ENCODE measurements around the gene KIAA1210.

KIAA1210 gene
- 0 reads per million in 3 donors for total RNA-seq

DNA sequence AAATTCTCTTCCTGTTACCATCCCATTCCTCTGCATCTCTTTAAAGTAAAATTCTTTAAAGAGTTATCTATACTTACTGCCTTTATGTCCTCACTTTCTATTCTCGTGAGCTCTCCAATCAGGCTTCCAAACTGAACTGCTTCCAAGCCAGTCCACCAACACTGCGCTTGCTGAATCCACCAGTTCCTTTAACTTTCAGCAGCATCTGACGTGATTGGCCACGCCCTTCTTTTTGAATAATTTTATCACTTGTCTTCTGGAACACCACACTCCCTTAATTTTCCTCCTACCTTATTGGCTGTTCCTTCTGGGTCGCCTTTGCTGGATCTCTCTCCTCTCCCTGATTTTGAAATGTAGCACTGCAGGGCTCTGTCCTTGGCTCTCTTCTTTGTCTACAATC lies at the start of gene KIAA1210:
Gene KIAA1210, minus strand, starts transcription at position 163 of the 400 bp plus-strand sequence. CDS start 4,170 bp downstream, outside the sequence.
- Histone ChIP-seq H3K27me3 (replicated peaks; ENCODE audit: control insufficient read depth, insufficient read depth, low read length, poor library complexity, severe bottlenecking) (no peaks in the 10 kb centered on the region), H3K4me1 (ENCODE audit: control insufficient read depth, insufficient read depth, low read length, poor library complexity, severe bottlenecking) (no peaks in the 10 kb centered on the region), H3K36me3 (ENCODE audit: control insufficient read depth, insufficient read depth, low read length) (no peaks in the 10 kb centered on the region), H3K27ac (ENCODE audit: insufficient read depth, low read length, poor library complexity, severe bottlenecking) (no peak within 1 kb of the TSS), H3K4me3 (ENCODE audit: insufficient read depth, low read depth, low read length, poor library complexity, severe bottlenecking) (no peak within 1 kb of the TSS), H3K9me3 (ENCODE audit: control insufficient read depth, low read length) (no peaks in the 10 kb centered on the region)
- no peak for DNase-seq

DNA sequence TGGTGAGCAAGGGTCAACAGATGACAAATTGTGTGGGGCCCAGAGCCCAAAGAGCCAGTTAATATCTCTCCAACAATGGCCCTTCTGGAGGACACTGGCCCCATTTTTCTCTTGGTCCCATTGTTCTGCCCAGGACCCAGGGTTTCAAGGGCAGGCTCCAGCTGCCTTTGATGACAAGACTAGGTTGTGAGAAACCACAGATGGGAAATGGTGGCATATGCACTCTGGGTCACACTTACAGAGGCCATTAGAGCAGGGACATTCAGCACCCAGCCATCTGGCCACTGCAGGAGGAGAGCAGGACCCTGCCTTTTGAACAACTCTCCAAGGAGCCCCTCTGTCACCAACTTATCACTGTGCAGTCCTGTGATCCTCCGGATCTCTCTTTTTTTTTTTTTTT lies 49.7 kb upstream of the KIAA1210 start:
- DNase-seq = no peak
- Histone ChIP-seq H3K4me1 (ENCODE audit: control insufficient read depth, insufficient read depth, low read length, poor library complexity, severe bottlenecking) (no peaks in the 10 kb centered on the region), H3K27ac (ENCODE audit: insufficient read depth, low read length, poor library complexity, severe bottlenecking) (no peak overlapping the region), H3K9me3 (ENCODE audit: control insufficient read depth, low read length) (no peaks in the 10 kb centered on the region), H3K27me3 (replicated peaks; ENCODE audit: control insufficient read depth, insufficient read depth, low read length, poor library complexity, severe bottlenecking) (no peaks in the 10 kb centered on the region), H3K4me3 (ENCODE audit: insufficient read depth, low read depth, low read length, poor library complexity, severe bottlenecking) (no peak overlapping the region), H3K36me3 (ENCODE audit: control insufficient read depth, insufficient read depth, low read length) (no peaks in the 10 kb centered on the region)

DNA sequence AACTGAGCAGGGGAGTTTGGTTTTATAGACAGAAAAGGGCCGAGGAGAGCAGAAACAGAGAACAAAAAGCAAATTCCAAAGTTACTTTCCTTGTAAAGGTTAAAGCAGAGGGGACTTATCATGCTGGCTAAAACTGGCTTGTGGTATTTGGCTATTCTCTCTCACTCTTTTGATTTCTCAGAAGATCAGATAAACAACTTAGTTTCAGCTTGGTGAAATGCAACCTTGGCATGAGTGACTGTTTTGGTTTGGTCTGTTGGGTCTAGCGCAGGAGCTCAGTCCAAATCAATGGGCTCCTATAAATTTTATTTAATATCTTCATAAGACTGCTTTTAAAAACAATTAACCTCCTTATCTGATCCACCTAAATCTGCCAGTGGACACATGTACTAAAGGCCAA lies 47.3 kb upstream of the KIAA1210 start:
- no peak for DNase-seq
- Histone ChIP-seq H3K36me3 (ENCODE audit: control insufficient read depth, insufficient read depth, low read length) (no peaks in the 10 kb centered on the region), H3K27me3 (replicated peaks; ENCODE audit: control insufficient read depth, insufficient read depth, low read length, poor library complexity, severe bottlenecking) (no peaks in the 10 kb centered on the region), H3K4me1 (ENCODE audit: control insufficient read depth, insufficient read depth, low read length, poor library complexity, severe bottlenecking) (no peaks in the 10 kb centered on the region), H3K4me3 (ENCODE audit: insufficient read depth, low read depth, low read length, poor library complexity, severe bottlenecking) (no peak overlapping the region), H3K9me3 (ENCODE audit: control insufficient read depth, low read length) (no peaks in the 10 kb centered on the region), H3K27ac (ENCODE audit: insufficient read depth, low read length, poor library complexity, severe bottlenecking) (no peak overlapping the region)

DNA sequence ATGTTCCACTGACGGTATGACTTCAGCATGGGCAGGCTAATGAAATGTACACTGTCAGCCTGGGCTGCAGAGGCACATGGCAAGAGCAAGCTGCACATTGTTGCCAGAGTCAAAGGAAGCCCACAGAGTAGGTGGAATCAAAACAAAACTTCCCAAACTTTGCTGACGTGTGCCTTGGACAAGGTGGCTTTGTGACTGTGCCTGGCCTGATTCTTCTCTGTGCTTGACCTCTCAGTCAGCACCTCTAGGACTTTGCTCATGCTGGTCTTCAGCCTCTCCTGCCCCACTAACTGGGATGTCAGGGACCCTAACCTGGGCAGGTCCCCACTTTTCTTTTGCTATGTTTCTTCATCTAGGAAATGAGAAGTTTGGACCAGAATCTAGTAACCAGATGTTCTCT lies 40.5 kb upstream of the KIAA1210 start:
- no peak overlapping the region for H3K4me3 ChIP-seq (ENCODE audit: insufficient read depth, low read depth, low read length, poor library complexity, severe bottlenecking)
- H3K27ac ChIP-seq (ENCODE audit: insufficient read depth, low read length, poor library complexity, severe bottlenecking) = no peak overlapping the region
- no peaks in the 10 kb centered on the region for H3K36me3 ChIP-seq (ENCODE audit: control insufficient read depth, insufficient read depth, low read length)
- no peaks in the 10 kb centered on the region for H3K4me1 ChIP-seq (ENCODE audit: control insufficient read depth, insufficient read depth, low read length, poor library complexity, severe bottlenecking)
- DNase-seq = no peak
- H3K9me3 ChIP-seq (ENCODE audit: control insufficient read depth, low read length) = no peaks in the 10 kb centered on the region
- H3K27me3 ChIP-seq (replicated peaks; ENCODE audit: control insufficient read depth, insufficient read depth, low read length, poor library complexity, severe bottlenecking) = no peaks in the 10 kb centered on the region

DNA sequence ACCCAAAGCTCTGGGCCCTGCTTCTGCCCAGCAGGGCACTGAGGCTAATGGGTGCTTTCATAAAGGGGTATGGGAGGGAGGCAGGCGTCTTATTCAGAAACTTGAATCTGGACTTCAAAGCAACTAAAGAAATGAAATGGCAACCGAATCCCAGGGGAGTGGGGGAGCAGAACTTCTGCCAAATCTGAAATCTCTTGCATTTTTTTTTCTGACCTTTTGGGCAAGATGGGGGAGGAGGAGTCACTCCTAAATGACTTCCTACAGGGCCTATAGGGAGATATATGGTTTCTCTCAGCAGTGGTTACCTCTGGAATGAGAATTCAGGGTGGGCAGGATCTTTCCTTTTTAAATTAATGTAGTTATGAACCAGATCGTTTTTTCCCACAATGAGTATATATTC lies 30.6 kb upstream of the KIAA1210 start:
- no peak overlapping the region for H3K4me3 ChIP-seq (ENCODE audit: insufficient read depth, low read depth, low read length, poor library complexity, severe bottlenecking)
- no peaks in the 10 kb centered on the region for H3K4me1 ChIP-seq (ENCODE audit: control insufficient read depth, insufficient read depth, low read length, poor library complexity, severe bottlenecking)
- no peaks in the 10 kb centered on the region for H3K27me3 ChIP-seq (replicated peaks; ENCODE audit: control insufficient read depth, insufficient read depth, low read length, poor library complexity, severe bottlenecking)
- no peaks in the 10 kb centered on the region for H3K9me3 ChIP-seq (ENCODE audit: control insufficient read depth, low read length)
- no peak overlapping the region for H3K27ac ChIP-seq (ENCODE audit: insufficient read depth, low read length, poor library complexity, severe bottlenecking)
- H3K36me3 ChIP-seq (ENCODE audit: control insufficient read depth, insufficient read depth, low read length) = no peaks in the 10 kb centered on the region
- no peak for DNase-seq

DNA sequence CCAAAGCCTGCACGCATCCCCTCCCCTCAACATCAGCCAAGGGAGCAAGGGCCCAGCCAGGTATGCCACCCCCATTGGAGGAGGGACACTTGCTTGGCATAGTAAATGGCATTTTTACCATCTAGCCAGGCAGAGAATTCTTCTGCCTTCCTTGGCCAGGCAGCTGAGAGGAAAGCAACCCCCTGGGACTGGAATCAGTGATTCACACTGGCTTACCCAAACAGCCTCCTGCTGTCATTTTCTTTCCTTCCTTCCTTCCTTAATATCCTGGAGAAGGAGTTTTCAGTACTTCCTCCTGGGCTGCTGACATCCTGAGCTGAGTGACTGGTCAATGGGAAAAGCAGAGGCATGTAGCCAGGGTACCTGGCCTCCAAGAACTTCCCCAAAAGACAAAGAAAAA lies 28.6 kb upstream of the KIAA1210 start:
- no peak overlapping the region for H3K4me3 ChIP-seq (ENCODE audit: insufficient read depth, low read depth, low read length, poor library complexity, severe bottlenecking)
- no peaks in the 10 kb centered on the region for H3K4me1 ChIP-seq (ENCODE audit: control insufficient read depth, insufficient read depth, low read length, poor library complexity, severe bottlenecking)

DNA sequence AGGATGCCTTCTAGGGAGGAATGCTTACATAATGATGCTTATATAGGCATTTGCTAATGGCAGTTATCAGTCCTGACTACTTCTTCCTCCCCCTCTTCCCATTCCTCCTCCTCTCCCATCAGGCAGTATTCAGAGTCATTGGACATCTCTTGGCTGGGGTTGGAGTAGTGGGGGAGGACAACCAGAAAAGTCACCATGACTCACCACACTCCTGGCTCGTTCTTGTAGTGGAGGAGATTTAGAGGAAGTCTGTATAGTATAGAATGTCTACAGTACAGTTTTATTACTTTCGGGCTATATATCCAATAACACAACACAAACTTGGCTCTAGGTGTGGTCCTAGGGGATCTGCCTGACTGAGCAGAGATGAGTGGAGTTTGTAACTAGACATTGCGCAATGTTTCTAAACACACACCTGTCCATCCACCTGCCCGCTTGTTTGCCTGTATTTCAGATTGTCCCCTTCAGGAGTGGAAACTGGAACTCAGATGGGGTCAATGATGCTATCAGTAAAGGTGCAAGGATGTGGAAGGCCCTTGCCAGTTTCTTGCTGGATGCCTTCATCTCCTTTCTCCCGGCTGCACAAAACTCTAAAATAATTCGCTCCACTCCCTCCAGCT lies 27.9 kb upstream of the KIAA1210 start:
- H3K36me3 ChIP-seq (ENCODE audit: control insufficient read depth, insufficient read depth, low read length) = no peaks in the 10 kb centered on the region
- no peak overlapping the region for H3K27ac ChIP-seq (ENCODE audit: insufficient read depth, low read length, poor library complexity, severe bottlenecking)
- no peaks in the 10 kb centered on the region for H3K9me3 ChIP-seq (ENCODE audit: control insufficient read depth, low read length)
- no peaks in the 10 kb centered on the region for H3K27me3 ChIP-seq (replicated peaks; ENCODE audit: control insufficient read depth, insufficient read depth, low read length, poor library complexity, severe bottlenecking)
- H3K4me1 ChIP-seq (ENCODE audit: control insufficient read depth, insufficient read depth, low read length, poor library complexity, severe bottlenecking) = no peaks in the 10 kb centered on the region
- no peak for DNase-seq
- no peak overlapping the region for H3K4me3 ChIP-seq (ENCODE audit: insufficient read depth, low read depth, low read length, poor library complexity, severe bottlenecking)

More for the DNA sequence above, 28.6 kb upstream of the KIAA1210 start:
- no peaks in the 10 kb centered on the region for H3K27me3 ChIP-seq (replicated peaks; ENCODE audit: control insufficient read depth, insufficient read depth, low read length, poor library complexity, severe bottlenecking)
- H3K9me3 ChIP-seq (ENCODE audit: control insufficient read depth, low read length) = no peaks in the 10 kb centered on the region
- no peaks in the 10 kb centered on the region for H3K36me3 ChIP-seq (ENCODE audit: control insufficient read depth, insufficient read depth, low read length)
- no peak for DNase-seq
- H3K27ac ChIP-seq (ENCODE audit: insufficient read depth, low read length, poor library complexity, severe bottlenecking) = no peak overlapping the region

DNA sequence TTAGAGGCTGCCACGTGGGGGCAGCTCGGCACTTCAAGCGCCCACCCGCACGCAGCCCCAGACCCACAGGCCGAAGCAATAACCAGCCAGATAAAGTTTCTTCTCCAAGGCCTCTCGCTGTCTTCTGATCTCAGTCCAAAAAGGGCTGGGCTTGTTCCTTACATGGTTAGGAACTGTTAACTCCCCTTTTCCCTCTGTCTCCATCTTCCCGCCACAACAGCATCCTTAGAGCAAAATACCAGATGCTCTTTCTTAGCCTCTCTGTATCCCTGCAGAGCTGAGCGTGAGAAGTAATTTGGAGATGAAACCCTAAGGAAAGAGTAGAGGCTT lies 23.4 kb upstream of the KIAA1210 start:
- Histone ChIP-seq H3K9me3 (ENCODE audit: control insufficient read depth, low read length) (no peaks in the 10 kb centered on the region), H3K27me3 (replicated peaks; ENCODE audit: control insufficient read depth, insufficient read depth, low read length, poor library complexity, severe bottlenecking) (no peaks in the 10 kb centered on the region), H3K4me1 (ENCODE audit: control insufficient read depth, insufficient read depth, low read length, poor library complexity, severe bottlenecking) (no peaks in the 10 kb centered on the region), H3K27ac (ENCODE audit: insufficient read depth, low read length, poor library complexity, severe bottlenecking) (no peak overlapping the region), H3K36me3 (ENCODE audit: control insufficient read depth, insufficient read depth, low read length) (no peaks in the 10 kb centered on the region), H3K4me3 (ENCODE audit: insufficient read depth, low read depth, low read length, poor library complexity, severe bottlenecking) (no peak overlapping the region)
- no peak for DNase-seq

DNA sequence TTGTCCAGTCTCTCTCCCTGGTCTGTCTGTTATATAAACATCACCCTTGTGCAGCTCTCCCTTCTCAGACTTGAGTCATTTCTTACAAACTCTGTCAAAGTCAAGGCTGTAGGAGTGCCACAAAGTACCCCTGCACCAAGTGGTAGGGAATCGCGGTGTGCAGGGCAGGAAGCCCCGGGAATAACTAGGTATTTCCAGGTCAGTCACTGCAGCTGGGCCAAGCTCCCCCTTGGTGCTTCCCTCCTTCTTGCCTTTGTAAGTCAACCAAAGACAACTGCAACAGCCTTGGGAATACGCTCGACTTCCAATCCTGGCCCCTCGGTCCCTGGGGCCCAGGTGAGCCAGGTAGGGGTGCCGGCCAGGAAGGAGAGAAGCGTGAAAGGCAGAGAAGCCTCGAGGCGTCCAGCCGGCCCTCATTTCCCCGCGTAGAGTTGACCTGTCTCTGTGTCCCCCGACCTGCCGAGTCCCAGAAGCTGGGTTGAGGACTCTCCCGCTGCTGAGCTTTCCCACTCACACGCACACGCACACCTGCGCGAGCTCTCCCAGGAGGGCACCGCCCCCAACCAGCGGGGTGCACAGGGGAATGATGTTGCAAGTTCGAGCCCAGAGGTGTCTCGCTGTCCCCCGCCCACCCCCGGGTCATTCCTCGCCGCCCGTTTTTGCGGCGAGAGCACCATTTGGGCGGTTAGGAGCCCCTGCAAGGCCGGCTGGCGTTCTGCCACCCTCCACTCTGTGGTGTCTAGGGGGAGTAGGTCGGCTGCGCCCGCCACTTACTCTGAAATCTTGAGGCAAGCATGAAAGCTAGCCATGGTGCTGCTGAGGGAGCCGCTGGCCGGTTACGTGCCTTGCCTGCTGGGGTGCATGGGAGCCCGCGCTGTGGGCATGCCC lies 22.8 kb upstream of the KIAA1210 start:
- H3K4me3 ChIP-seq (ENCODE audit: insufficient read depth, low read depth, low read length, poor library complexity, severe bottlenecking) = no peak overlapping the region

DNA sequence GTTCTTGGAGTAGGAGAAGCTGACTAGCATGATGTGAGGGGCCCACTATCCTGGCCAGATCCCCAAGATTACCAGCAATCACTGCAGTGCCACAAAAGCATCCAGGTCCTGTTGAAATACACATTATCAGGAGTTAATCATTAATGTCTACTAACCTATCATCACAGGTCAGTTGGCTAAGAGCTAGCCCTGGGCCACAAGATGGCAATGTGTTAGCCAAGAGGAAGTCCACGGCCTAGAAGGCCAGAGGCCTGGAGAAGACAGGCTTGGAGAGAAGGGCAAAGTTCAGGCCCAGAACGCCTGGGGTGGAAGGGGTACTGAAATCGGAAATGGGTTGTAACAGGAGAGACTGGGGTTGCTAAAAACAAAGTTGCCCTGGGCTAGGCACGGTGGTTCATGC lies 19.9 kb upstream of the KIAA1210 start:
- Histone ChIP-seq H3K9me3 (ENCODE audit: control insufficient read depth, low read length) (no peaks in the 10 kb centered on the region), H3K4me3 (ENCODE audit: insufficient read depth, low read depth, low read length, poor library complexity, severe bottlenecking) (no peak overlapping the region), H3K4me1 (ENCODE audit: control insufficient read depth, insufficient read depth, low read length, poor library complexity, severe bottlenecking) (no peaks in the 10 kb centered on the region), H3K36me3 (ENCODE audit: control insufficient read depth, insufficient read depth, low read length) (no peaks in the 10 kb centered on the region), H3K27ac (ENCODE audit: insufficient read depth, low read length, poor library complexity, severe bottlenecking) (no peak overlapping the region), H3K27me3 (replicated peaks; ENCODE audit: control insufficient read depth, insufficient read depth, low read length, poor library complexity, severe bottlenecking) (no peaks in the 10 kb centered on the region)
- DNase-seq = no peak

More for the DNA sequence above, 22.8 kb upstream of the KIAA1210 start:
- no peaks in the 10 kb centered on the region for H3K4me1 ChIP-seq (ENCODE audit: control insufficient read depth, insufficient read depth, low read length, poor library complexity, severe bottlenecking)
- H3K27ac ChIP-seq (ENCODE audit: insufficient read depth, low read length, poor library complexity, severe bottlenecking) = no peak overlapping the region
- no peaks in the 10 kb centered on the region for H3K36me3 ChIP-seq (ENCODE audit: control insufficient read depth, insufficient read depth, low read length)
- DNase-seq = no peak
- no peaks in the 10 kb centered on the region for H3K9me3 ChIP-seq (ENCODE audit: control insufficient read depth, low read length)
- H3K27me3 ChIP-seq (replicated peaks; ENCODE audit: control insufficient read depth, insufficient read depth, low read length, poor library complexity, severe bottlenecking) = no peaks in the 10 kb centered on the region

Measured in effector memory CD4-positive, alpha-beta T cell (primary cell).